GM08714 (cell line): ENCODE measurements around the gene ATP6V1A.
"Not testable (repeated sequence)": the region's sequence is repeated elsewhere in the genome, so short reads cannot be mapped to it uniquely, and the experiment has no call there.

Experiments
- H3K4me3 ChIP-seq: fragments of 200-500 bp; sonication (Bioruptor generic); 2 replicates; pipeline ENCODE4 v1.5.1; 2014; ENCODE audit warnings: mild to moderate bottlenecking, low read length, inconsistent platforms
- ZNF274 ChIP-seq: IDR thresholded peaks from 2 replicates; pipeline ENCODE4 v1.6.1; 2012; ENCODE audit warnings: mild to moderate bottlenecking, low read depth, low read length

ATP6V1A gene

DNA sequence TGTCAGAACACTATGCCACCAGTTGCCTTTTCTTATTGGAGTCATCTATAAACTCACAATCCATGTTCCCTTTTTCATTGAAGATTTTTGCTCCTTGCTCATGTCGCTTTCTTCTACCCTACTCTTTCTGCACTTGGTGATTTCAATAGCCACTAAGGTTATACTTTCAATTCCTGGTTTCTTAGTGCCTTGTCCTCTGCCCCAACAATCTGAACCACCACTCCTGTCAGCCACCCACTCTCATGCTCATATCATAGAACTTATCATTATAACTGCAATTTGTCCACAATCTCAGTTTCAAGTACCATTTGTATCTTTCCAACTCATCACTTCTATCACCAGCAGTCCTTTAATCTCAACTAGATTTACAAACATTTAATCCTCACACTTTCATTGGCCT lies 81.8 kb downstream of the ATP6V1A start:
- no peak overlapping the region for H3K4me3 ChIP-seq
- TF ChIP-seq ZNF274 = no peak

DNA sequence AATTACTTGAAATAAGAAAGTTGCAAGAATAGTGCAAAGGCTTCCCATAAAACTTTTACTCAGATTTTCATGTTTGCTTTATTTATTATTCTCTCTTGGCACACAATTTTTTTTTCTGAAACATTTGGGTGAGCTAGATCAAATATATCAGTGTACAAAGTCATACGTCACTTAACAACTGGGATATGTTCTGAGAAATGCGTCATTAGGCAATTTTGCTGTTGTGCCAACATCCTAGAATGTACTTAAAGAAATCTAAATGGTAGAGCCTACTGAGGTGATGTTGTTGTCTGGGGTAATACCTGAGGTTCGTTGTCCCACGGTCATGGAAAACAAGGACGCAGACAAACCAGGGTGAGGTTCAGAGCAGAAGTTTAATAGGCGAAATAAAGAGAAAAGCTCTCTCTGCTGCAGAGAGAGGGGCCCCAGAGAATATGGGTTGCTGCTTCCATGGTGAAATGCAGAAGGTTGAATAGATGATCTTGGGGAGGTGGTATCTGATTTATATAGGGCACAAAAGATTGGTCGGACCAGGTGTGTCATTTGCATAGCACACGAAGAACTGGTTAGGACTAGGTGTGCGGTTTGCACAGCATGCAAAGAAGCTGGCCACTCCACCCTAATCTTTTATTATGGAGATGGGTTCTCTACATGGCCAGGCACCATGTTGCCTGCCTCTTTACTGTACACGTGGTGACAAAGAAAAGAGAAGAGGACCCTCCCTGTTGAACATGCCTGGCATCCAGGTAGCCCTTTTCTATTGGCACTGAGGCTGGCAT lies 82.9 kb downstream of the ATP6V1A start:
- TF ChIP-seq ZNF274 = no peak
- H3K4me3 ChIP-seq = no peak overlapping the region; the same call in 1 of the 2 replicates

DNA sequence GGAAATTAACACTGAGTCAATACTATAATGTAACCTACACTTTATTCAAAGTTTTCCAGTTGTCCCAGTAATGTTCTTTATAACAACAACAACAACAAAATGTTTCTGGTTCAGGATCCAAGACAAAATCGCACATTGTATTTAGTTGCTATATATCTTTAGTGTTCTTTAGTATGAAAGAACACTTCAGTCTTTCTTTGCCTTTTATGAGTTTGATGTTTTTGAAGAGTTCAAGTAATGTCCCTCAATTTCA lies 84.2 kb downstream of the ATP6V1A start:
- TF ChIP-seq ZNF274 = no peak
- H3K4me3 ChIP-seq = no peak overlapping the region

DNA sequence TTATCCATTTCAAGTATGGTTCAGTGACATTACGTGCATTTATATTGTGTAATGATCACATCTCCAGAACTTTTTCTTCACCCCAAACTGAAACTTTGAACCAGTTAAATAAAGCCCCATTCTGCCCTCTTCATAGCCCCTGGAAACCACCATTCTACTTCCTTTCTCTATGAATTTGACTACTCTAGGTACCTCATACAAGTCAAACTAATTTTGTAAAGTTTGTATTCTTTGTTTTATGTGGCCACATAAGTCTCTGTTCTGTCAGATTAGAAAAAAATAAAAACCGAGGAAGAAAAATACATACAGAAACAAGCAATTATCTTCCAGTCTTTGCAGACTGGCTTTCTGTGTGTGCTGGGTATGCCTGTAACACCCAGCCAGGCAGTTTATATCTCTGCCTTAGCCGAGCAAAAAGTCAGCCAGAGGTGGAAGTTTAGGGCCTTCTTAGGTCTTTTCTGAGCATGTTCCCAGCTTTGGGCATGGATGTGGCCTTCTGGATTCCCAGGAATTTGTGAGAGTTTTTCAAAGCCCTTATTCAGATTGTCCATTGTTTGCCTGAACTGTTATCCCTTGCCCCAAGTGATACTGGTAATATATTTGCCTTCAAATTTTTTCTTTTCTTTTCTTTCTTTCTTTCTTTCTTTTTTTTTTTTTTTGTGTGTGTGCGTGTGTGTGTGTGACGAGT lies 85.8 kb downstream of the ATP6V1A start:
- no peak for TF ChIP-seq ZNF274
- peak overlapping the region; percentile 48; the same call in 1 of the 2 replicates for H3K4me3 ChIP-seq

DNA sequence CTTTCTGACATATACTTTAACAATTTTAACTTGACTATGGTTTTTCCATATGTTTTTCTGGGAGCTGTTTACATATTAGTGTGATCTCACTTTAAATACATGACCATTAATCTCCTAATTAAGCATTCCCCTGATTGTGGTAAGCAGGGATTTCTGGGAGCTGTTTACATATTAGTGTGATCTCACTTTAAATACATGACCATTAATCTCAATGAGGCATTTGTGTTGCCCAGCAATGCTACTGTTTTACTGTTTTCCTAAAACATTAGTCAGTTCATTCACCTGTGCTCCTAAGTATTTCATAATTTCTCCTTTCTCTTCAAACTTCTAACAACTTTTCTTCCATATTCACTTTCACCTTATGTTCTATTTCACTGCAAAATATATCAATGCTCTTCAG lies 88.1 kb downstream of the ATP6V1A start:
- TF ChIP-seq ZNF274 = no peak
- H3K4me3 ChIP-seq = no peak overlapping the region

DNA sequence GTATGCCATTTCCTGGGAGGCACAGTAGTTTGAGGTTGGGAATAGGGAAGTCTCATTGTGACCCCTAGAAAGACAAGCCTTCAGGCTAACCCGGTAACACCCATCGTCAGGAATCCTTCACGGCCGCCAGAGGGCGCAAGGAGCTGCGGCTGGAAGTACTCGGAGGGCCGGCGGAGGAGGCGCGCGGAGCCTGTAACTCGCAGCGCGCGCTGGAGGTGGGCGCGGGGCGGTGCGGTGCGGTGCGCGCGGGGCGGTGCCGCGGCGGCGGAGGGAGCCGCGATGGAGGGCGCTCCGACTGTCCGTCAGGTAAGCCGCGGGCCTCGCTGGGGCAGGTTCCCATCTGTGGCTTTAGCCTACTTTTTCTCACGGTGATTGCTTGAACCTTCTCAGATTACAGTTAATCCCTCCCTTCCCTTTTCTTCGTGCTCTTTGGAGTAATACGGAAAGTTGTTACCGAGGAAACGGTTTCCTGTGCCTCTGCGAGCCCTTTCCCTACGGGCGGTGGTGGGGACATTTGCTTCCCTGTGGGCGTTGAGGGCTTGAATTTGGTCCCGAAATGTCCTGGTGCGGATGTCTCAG lies 91.9 kb downstream of the ATP6V1A start, which contains the start of gene GRAMD1C:
Gene GRAMD1C (plus strand): TSS at position 158 of the 579 bp plus-strand sequence. CDS start 122 bp downstream, at position 280.
- H3K4me3 ChIP-seq = peak within 1 kb of the TSS; percentile 49
- TF ChIP-seq ZNF274 = no peak

DNA sequence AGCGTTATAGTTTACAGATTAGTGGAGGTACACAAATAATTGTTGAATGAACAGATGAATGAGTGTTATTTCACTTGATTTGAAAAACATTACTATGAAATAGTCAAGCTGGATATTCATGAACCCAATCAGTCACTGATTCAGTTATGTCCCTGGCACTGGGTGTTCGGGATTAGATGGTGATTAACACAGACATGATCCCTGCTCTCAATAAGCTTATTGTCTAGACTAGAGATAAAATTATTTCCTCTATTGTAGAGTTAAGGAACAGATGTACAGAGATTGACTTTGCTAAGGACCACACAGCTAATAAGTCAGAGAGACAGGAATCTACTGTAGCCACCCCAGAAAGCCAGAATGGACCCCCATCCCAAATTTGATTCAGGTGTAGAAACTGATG lies 92.7 kb downstream of the ATP6V1A start:
- H3K4me3 ChIP-seq = no peak overlapping the region
- TF ChIP-seq ZNF274 = no peak

DNA sequence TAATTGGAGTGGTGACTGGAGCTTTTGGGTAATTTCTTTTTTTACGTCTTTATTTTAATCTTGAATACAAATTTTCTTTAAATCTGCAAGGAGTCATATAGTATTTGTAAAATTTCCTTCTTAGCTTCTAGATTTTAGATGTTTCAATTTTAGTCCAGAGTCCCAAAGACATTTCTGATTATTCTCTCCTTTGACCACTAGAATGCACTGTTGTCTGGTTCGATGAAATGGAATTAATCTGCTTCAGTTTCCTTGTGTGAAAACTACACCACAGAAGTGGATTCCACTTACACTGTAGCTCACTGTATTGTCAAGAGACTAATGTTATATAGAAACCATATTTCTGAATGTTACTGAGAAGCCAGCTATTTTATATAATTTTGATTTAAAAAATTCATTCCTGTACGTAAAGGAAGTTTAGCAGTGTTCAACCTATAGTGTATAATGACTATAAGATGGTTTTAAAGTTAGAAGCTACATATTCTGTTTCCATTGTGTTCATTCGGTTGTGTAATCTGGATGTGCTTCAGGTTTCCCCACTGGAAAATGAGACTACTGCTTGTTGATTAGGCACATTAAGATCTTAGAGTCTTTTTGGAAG lies 97.9 kb downstream of the ATP6V1A start:
- no peak overlapping the region for H3K4me3 ChIP-seq
- no peak for TF ChIP-seq ZNF274

DNA sequence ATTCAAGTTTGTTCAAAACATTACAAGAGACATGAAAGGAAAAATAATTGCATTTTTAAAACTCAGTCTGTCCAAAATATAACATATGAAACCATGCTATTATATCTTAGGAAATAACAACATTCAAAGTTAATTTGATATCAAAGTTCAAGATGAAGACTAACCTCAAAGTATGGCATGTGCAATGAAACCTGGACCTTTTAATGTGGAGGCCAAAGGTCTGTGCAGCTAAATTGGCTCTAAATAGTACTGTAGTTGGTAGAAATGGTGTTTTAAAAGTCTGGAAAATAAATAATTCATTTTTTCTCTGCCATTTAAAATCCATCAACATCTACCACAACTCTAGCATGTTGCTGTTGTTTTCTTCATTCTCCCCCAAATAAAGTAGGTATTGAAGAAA lies 100.4 kb downstream of the ATP6V1A start:
- TF ChIP-seq ZNF274 = no peak
- no peak overlapping the region for H3K4me3 ChIP-seq

DNA sequence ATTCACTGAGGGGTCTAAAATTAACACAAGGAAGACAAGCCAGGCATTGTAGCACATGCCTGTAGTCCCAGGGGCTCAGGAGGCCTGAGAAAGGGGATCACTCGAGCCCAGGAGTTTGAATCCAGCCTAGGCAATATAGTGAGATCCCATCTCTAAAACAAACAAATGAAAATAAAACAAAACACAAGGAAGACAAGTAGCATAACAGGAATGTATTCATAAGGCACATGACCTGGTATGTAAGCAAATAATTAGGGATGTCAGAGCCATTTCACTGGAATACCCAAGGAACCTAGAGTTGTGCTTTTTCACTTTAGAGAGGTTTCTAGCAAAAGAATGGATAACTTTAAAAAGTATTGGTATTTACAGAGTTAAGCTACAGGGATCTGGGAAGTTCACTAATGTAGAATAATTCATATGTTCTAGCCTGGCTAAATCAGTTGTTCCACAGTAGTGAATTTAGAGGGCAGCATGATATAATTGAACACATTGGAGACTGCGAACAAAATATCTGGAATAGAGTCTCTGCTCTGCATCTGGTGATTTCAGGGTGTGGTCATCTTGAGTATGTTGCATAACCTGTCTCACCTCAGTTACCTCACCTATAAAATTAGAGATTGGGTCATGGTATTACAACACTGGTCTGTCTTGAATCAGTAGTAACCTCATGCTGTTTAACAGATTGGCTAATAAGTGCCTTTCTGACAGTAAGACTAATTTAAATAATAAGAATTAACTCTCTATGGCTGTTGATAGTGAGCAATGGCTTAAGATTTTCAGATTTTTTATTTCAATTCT lies 101.0 kb downstream of the ATP6V1A start:
- no peak for TF ChIP-seq ZNF274
- no peak overlapping the region for H3K4me3 ChIP-seq

DNA sequence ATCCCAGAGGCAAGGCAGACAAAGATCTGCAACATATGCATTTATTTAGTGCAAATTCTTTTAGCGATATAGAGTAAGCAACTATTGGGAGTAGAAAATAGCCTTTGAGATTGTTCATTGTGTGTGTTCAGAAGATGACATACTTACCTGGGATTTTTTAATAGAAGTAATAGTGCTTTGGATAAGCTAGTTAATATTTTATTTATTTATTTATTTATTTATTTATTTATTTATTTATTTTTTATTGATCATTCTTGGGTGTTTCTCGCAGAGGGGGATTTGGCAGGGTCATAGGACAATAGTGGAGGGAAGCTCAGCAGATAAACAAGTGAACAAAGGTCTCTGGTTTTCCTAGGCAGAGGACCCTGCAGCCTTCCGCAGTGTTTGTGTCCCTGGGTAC lies 102.2 kb downstream of the ATP6V1A start:
- H3K4me3 ChIP-seq = not testable (repeated sequence)

DNA sequence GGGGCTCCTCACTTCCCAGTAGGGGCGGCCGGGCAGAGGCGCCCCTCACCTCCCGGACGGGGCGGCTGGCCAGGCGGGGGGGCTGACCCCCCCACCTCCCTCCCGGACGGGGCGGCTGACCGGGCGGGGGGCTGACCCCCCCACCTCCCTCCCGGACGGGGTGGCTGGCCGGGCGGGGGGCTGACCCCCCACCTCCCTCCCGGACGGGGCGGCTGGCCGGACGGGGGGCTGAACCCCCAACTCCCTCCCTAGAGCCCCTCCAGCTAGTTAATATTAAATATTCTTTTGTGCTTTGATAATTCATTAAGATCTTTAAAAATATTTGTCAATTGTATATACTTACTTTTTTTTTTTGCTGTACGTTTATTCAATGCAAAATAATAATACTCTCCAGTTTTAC lies 103.0 kb downstream of the ATP6V1A start:
- not testable (repeated sequence) for H3K4me3 ChIP-seq

DNA sequence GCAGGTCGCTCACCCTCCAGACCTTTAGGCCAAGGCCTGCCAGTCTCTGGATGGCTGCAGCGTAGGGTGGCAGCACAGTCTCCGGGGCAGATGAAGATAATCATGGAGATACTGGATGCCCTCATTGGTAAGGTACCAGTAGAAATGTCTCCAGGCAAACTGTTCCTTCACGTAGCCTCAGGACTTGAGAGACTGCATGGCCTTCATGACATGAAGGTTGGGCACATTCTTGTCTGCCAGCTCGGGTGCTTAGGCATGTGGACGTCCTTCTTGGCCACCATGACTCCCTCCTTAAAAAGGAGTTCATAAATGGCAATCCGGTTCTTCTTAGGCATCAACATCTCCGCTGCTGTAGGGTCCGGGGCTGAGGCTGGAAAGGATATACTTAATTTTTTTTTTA lies 103.6 kb downstream of the ATP6V1A start:
- not testable (repeated sequence) for H3K4me3 ChIP-seq

DNA sequence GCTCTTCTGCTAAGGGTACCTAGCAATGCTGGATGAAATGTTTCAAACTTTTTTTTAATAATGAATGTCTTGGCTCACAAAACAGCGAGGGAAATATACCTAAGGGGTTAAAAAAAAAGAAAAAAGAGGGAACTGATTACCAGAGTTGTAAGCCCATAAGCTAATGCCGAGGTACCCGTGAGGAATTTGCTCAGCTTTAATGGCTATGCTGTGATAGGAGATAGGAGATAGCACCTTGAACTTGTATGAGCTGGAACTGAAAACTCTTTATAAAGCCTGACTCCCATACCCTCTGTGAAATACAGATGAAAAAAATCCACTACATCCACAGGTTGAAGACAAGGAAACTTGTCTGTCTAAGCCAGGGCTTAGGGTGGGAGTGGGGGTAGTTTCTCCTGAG lies 105.7 kb downstream of the ATP6V1A start:
- no peak for TF ChIP-seq ZNF274
- no peak overlapping the region for H3K4me3 ChIP-seq
